A549 (cell line): ENCODE measurements around the gene KIAA1671. TPM values are rescaled to one million over a fixed set of nuclear protein-coding genes. Genes with fewer than 3 reads are reported as not detected.

ENCODE experiments used
- ATAC-seq, 2 experiments: fragments of 200-7000 bp in 1 of 2; fragments of >200 bp in 1 of 2; cut with Nextera tagmentation in 1 of 2; cut with Tn5 transposase in 1 of 2; 3 replicates each; pipeline versions ENCODE4 v1.8.0 to v1.9.1; 2018 to 2020; ENCODE audit warnings: mild to moderate bottlenecking in 1 of 2, moderate library complexity in 1 of 2
- CTCF ChIA-PET: fragments of 300-600 bp; sonication (Branson Sonifier 250); formaldehyde crosslinking; extraction: SDS; loops from one replicate; lab custom pipeline; 2021; ENCODE audit warnings: antibody characterized with exemption, inconsistent platforms; lab: Yijun Ruan, JAX
- POLR2A ChIA-PET: fragments of 350-600 bp; formaldehyde crosslinking; extraction: SDS; loops from one replicate; lab custom pipeline; 2021; ENCODE audit warnings: antibody characterized with exemption, inconsistent platforms; lab: Yijun Ruan, JAX
- DNase-seq, 2 experiments: peaks; one replicate each; pipeline versions ENCODE4 v3.0.0 to v3.0.0-alpha.2; 2011 to 2016; ENCODE audit warnings: low read depth in 1 of 2, low spot score in 1 of 2
- FAIRE-seq: peaks from 2 replicates; lab custom pipeline; 2011; peaks lifted over from hg19 to GRCh38; lab: Jason Lieb, UNC
- H3K27ac ChIP-seq, 2 experiments: fragments of >200 bp; sonication (Bioruptor Twin); formaldehyde crosslinking; 3 replicates each; pipeline ENCODE4 v1.5.1; 2016 to 2017
- H3K4me1 ChIP-seq: fragments of >200 bp; sonication (Bioruptor Twin); formaldehyde crosslinking; 3 replicates; pipeline ENCODE4 v1.6.1; 2016
- H3K4me2 ChIP-seq: fragments of >200 bp; sonication (Bioruptor Twin); formaldehyde crosslinking; 3 replicates; pipeline ENCODE4 v1.6.1; 2016
- H3K4me3 ChIP-seq: fragments of >200 bp; sonication (Bioruptor Twin); formaldehyde crosslinking; 3 replicates; pipeline ENCODE4 v1.5.1; 2016
- H3K9me3 ChIP-seq: fragments of >200 bp; sonication (Bioruptor Twin); formaldehyde crosslinking; 3 replicates; pipeline ENCODE4 v1.6.1; 2016
- ATOH8 ChIP-seq: fragments of 250-450 bp; sonication (Bioruptor Pico); IDR thresholded peaks from 2 replicates; pipeline ENCODE4 v1.5.0; 2020; ENCODE audit warnings: low read depth, mild to moderate bottlenecking, moderate library complexity
- BCL3 ChIP-seq: fragments of >200 bp; sonication (Bioruptor Twin); formaldehyde crosslinking; IDR thresholded peaks from 3 replicates; pipeline ENCODE4 v1.6.1; 2016
- CEBPB ChIP-seq, 2 experiments: fragments of >200 bp in 1 of 2; sonication (Bioruptor Twin) in 1 of 2; formaldehyde crosslinking in 1 of 2; IDR thresholded peaks; 2 replicates each; pipeline ENCODE4 v1.6.1; 2012 to 2016
- CTCF ChIP-seq: fragments of >200 bp; sonication (Bioruptor Twin); formaldehyde crosslinking; IDR thresholded peaks from 3 replicates; pipeline ENCODE4 v1.5.1; 2016
- E2F6 ChIP-seq: IDR thresholded peaks from 2 replicates; pipeline ENCODE4 v1.6.1; 2012; ENCODE audit warnings: low read depth, borderline replicate concordance
- ELK1 ChIP-seq: fragments of 150-350 bp; IDR thresholded peaks from 2 replicates; pipeline ENCODE4 v1.6.1; 2014; ENCODE audit warnings: low read depth, mild to moderate bottlenecking, low read length
- EP300 ChIP-seq, 2 experiments: fragments of >200 bp; sonication (Bioruptor Twin); formaldehyde crosslinking; IDR thresholded peaks; 2 replicates in 1 of 2; 3 replicates in 1 of 2; pipeline ENCODE4 v1.6.1; 2016 to 2017
- FOSL2 ChIP-seq, 2 experiments: fragments of 450-650 bp in 1 of 2; fragments of >200 bp in 1 of 2; sonication (Bioruptor Twin) in 1 of 2; formaldehyde crosslinking; IDR thresholded peaks; 2 replicates each; pipeline versions ENCODE4 v1.5.0 to v1.6.1; 2016 to 2020; ENCODE audit warnings: mild to moderate bottlenecking in 1 of 2, moderate library complexity in 1 of 2
- JUNB ChIP-seq: fragments of >200 bp; sonication (Bioruptor Twin); formaldehyde crosslinking; IDR thresholded peaks from 2 replicates; pipeline ENCODE4 v1.6.1; 2016
- KDM1A ChIP-seq: fragments of 200-600 bp; sonication (generic); IDR thresholded peaks from 2 replicates; pipeline ENCODE4 v1.6.1; 2016; ENCODE audit warnings: low read depth, mild to moderate bottlenecking
- MAX ChIP-seq: IDR thresholded peaks from 2 replicates; pipeline ENCODE4 v1.6.1; 2012
- MAZ ChIP-seq: fragments of 150-350 bp; IDR thresholded peaks from 2 replicates; pipeline ENCODE4 v1.6.1; 2014; ENCODE audit warnings: antibody characterized with exemption, low read depth, low read length, borderline replicate concordance
- NFE2L2 ChIP-seq: fragments of 150-350 bp; conservative IDR thresholded peaks from 2 replicates; pipeline ENCODE4 v1.6.1; 2014; ENCODE audit warnings: low read length
- NPAS2 ChIP-seq: fragments of 250-450 bp; sonication (Bioruptor Pico); IDR thresholded peaks from 2 replicates; pipeline ENCODE4 v1.8.0; 2022; ENCODE audit warnings: mild to moderate bottlenecking, moderate library complexity, borderline replicate concordance
- PBX3 ChIP-seq: IDR thresholded peaks from 2 replicates; pipeline ENCODE4 v1.6.1; 2012
- PHF8 ChIP-seq: fragments of 200-600 bp; sonication (generic); IDR thresholded peaks from 2 replicates; pipeline ENCODE4 v1.6.1; 2016; ENCODE audit warnings: low read depth, mild to moderate bottlenecking, antibody characterized with exemption, moderate library complexity, borderline replicate concordance
- RARB ChIP-seq: fragments of 250-450 bp; sonication (Bioruptor Pico); IDR thresholded peaks from 2 replicates; pipeline ENCODE4 v1.8.0; 2021; ENCODE audit warnings: mild to moderate bottlenecking, moderate library complexity
- REST ChIP-seq: fragments of 200-600 bp; sonication (generic); IDR thresholded peaks from 2 replicates; pipeline ENCODE4 v1.6.1; 2016; ENCODE audit warnings: antibody characterized with exemption, mild to moderate bottlenecking, moderate library complexity
- SMC3 ChIP-seq: fragments of >200 bp; sonication (Bioruptor Twin); formaldehyde crosslinking; IDR thresholded peaks from 3 replicates; pipeline ENCODE4 v1.6.1; 2018; ENCODE audit warnings: inconsistent platforms
- ZFP36 ChIP-seq: fragments of 450-650 bp; IDR thresholded peaks from 2 replicates; pipeline ENCODE4 v1.6.1; 2014; ENCODE audit warnings: borderline replicate concordance; ENCODE audit not compliant: partially characterized antibody
- WGBS: methylation state at CpG from one replicate; pipeline ENCODE4 v1.1.6; 2017; ENCODE audit errors: missing lambda C conversion rate; 5-methylcytosine and 5-hydroxymethylcytosine counted together
- polyA plus RNA-seq, 4 experiments: library from polyadenylated mRNA; depleted of rRNA in 3 of 4; stranded (reverse); fragments of >200 nt; fragmentation: RNase III in 1 of 4; extraction: RNeasy Plus Mini Kit Qiagen cat#74134 plus additional on column Dnase treatment in 1 of 4; gene quantifications; 2 replicates in 3 of 4; 3 replicates in 1 of 4; pipeline ENCODE4 v1.2.3, GENCODE V29; 2011 to 2017

The KIAA1671 gene
- polyA plus RNA-seq, 2 of the 4 experiments (the other 2 are of a cell fraction) = 5.3 to 7.9 TPM

GRCh38 chr22:25067851-25068421 is 115.4 kb downstream of the KIAA1671 start:
- POLR2A ChIA-PET = interaction anchor here (0.6 kb wide), 1 partner anchor 71 kb away, joined by 3 read pairs; no protein-coding TSS in a partner anchor
- H3K4me3 ChIP-seq = no peak overlapping the region
- no peak for TF ChIP-seq MAZ
- TF ChIP-seq, all 56 proteins: peak for 0
- FAIRE-seq (no peak), ATAC-seq (no peak), DNase-seq (no peak)
- CTCF ChIA-PET = interaction anchor here (1.2 to 1.3 kb wide), 2 partner anchors 11 to 131 kb away, joined by 3 to 6 read pairs; no protein-coding TSS in a partner anchor
- Histone ChIP-seq H3K4me1 (no peaks in the 10 kb centered on the region), H3K4me2 (no peak overlapping the region), H3K9me3 (no peaks in the 10 kb centered on the region), H3K27ac (no peak overlapping the region)
- WGBS = 92% methylated on average over 3 of the region's 18 CpGs

GRCh38 chr22:25068707-25069106 is 116.2 kb downstream of the KIAA1671 start:
- 94% methylated on average over 7 of the region's 9 CpGs for WGBS
- POLR2A ChIA-PET = no interaction called here
- H3K4me2 ChIP-seq = no peak overlapping the region
- DNase-seq (no peak), FAIRE-seq (no peak), ATAC-seq (no peak)
- no peak for TF ChIP-seq NPAS2
- TF ChIP-seq FOSL2 (IDR thresholded peaks at IDR 0.05) = no peak
- no peak for TF ChIP-seq FOSL2 (CRISPR knock-in tag; IDR thresholded peaks at IDR 0.05)
- TF ChIP-seq ELK1 = no peak
- no peak for TF ChIP-seq ZFP36
- TF ChIP-seq PBX3 = no peak
- TF ChIP-seq REST = no peak
- TF ChIP-seq RARB = no peak
- no peak for TF ChIP-seq BCL3
- TF ChIP-seq ATOH8 (CRISPR knock-in tag) = no peak
- no peak for TF ChIP-seq KDM1A
- no peak for TF ChIP-seq EP300 (IDR thresholded peaks at IDR 0.05)
- TF ChIP-seq E2F6 = no peak
- TF ChIP-seq JUNB = no peak
- TF ChIP-seq PHF8 = no peak
- no peak for TF ChIP-seq CEBPB (IDR thresholded peaks at IDR 0.05)
- no peak for TF ChIP-seq MAZ
- TF ChIP-seq SMC3 = no peak
- TF ChIP-seq CTCF = no peak
- TF ChIP-seq NFE2L2 = no peak
- TF ChIP-seq MAX = no peak
- CTCF ChIA-PET = interaction anchor here (1.2 to 1.3 kb wide), 2 partner anchors 11 to 132 kb away, joined by 3 to 6 read pairs; no protein-coding TSS in a partner anchor
- no peaks in the 10 kb centered on the region for H3K9me3 ChIP-seq
- H3K4me1 ChIP-seq = no peaks in the 10 kb centered on the region
- no peak overlapping the region for H3K27ac ChIP-seq
- H3K4me3 ChIP-seq = no peak overlapping the region
